ENCODE data around the gene SLC4A4. TPM values are rescaled to one million over a fixed set of nuclear protein-coding genes. Genes with fewer than 3 reads are reported as not detected.

The SLC4A4 gene
- total and polyA plus RNA-seq, 2 experiments from 2014 or later = 9.6 to 14.2 TPM

GRCh38 chr4:71520308-71520707 lies 181.5 kb downstream of the SLC4A4 start:
- H3K36me3 ChIP-seq (replicated peaks; ENCODE audit: insufficient read depth, low read depth) = no peaks in the 10 kb centered on the region
- no peak overlapping the region for H3K4me2 ChIP-seq
- no peaks in the 10 kb centered on the region for H3K9me3 ChIP-seq (ENCODE audit: low read depth)
- TF ChIP-seq CTCF (IDR thresholded peaks at IDR 0.05; ENCODE audit: poor library complexity) = no peak
- no peak for TF ChIP-seq EZH2phosphoT487 (IDR thresholded peaks at IDR 0.05; ENCODE audit: low read depth, severe bottlenecking, unreplicated experiment)
- TF ChIP-seq EZH2 (IDR thresholded peaks at IDR 0.05; ENCODE audit: borderline replicate concordance) = no peak
- no peak overlapping the region for H2AFZ ChIP-seq
- 94% methylated on average over 1 of the region's 1 CpG for WGBS (ENCODE audit: low lambda C conversion rate, missing lambda C conversion rate)
- no peaks in the 10 kb centered on the region for H3K79me2 ChIP-seq
- DNase-seq (ENCODE audit: low spot score) = no peak
- no peaks in the 10 kb centered on the region for H3K4me1 ChIP-seq (ENCODE audit: insufficient read depth)
- no peak overlapping the region for H3K4me3 ChIP-seq
- H3K9me2 ChIP-seq (replicated peaks; ENCODE audit: insufficient read depth) = no peaks in the 10 kb centered on the region
- no peaks in the 10 kb centered on the region for H4K20me1 ChIP-seq (ENCODE audit: insufficient read depth, poor library complexity, severe bottlenecking)
- no peak overlapping the region for H3K27ac ChIP-seq
- H3K27me3 ChIP-seq = no peaks in the 10 kb centered on the region

GRCh38 chr4:71520850-71521249 lies 182.0 kb downstream of the SLC4A4 start:
- Histone ChIP-seq H3K27me3 (no peaks in the 10 kb centered on the region), H3K4me2 (no peak overlapping the region), H2AFZ (no peak overlapping the region), H4K20me1 (ENCODE audit: insufficient read depth, poor library complexity, severe bottlenecking) (no peaks in the 10 kb centered on the region), H3K9me2 (replicated peaks; ENCODE audit: insufficient read depth) (no peaks in the 10 kb centered on the region), H3K79me2 (no peaks in the 10 kb centered on the region), H3K4me3 (no peak overlapping the region), H3K36me3 (replicated peaks; ENCODE audit: insufficient read depth, low read depth) (no peaks in the 10 kb centered on the region), H3K4me1 (ENCODE audit: insufficient read depth) (no peaks in the 10 kb centered on the region), H3K27ac (no peak overlapping the region), H3K9me3 (ENCODE audit: low read depth) (no peaks in the 10 kb centered on the region)
- TF ChIP-seq CTCF (IDR thresholded peaks at IDR 0.05; ENCODE audit: poor library complexity) = no peak
- TF ChIP-seq EZH2phosphoT487 (IDR thresholded peaks at IDR 0.05; ENCODE audit: low read depth, severe bottlenecking, unreplicated experiment) = no peak
- no peak for TF ChIP-seq EZH2 (IDR thresholded peaks at IDR 0.05; ENCODE audit: borderline replicate concordance)
- 83% methylated on average over 1 of the region's 1 CpG for WGBS (ENCODE audit: low lambda C conversion rate, missing lambda C conversion rate)
- DNase-seq (ENCODE audit: low spot score) = no peak

GRCh38 chr4:71524756-71525155 lies 185.9 kb downstream of the SLC4A4 start:
- H3K4me1 ChIP-seq (ENCODE audit: insufficient read depth) = no peaks in the 10 kb centered on the region
- H3K27ac ChIP-seq = no peak overlapping the region
- TF ChIP-seq EZH2 (IDR thresholded peaks at IDR 0.05; ENCODE audit: borderline replicate concordance) (no peak), EZH2phosphoT487 (IDR thresholded peaks at IDR 0.05; ENCODE audit: low read depth, severe bottlenecking, unreplicated experiment) (no peak), CTCF (IDR thresholded peaks at IDR 0.05; ENCODE audit: poor library complexity) (no peak)
- no peak overlapping the region for H3K4me2 ChIP-seq
- 59% methylated on average over 1 of the region's 1 CpG for WGBS (ENCODE audit: low lambda C conversion rate, missing lambda C conversion rate)
- H3K27me3 ChIP-seq = no peaks in the 10 kb centered on the region
- H3K9me3 ChIP-seq (ENCODE audit: low read depth) = no peaks in the 10 kb centered on the region
- H3K79me2 ChIP-seq = no peaks in the 10 kb centered on the region
- no peaks in the 10 kb centered on the region for H3K9me2 ChIP-seq (replicated peaks; ENCODE audit: insufficient read depth)
- DNase-seq (ENCODE audit: low spot score) = no peak
- H2AFZ ChIP-seq = no peak overlapping the region
- no peaks in the 10 kb centered on the region for H4K20me1 ChIP-seq (ENCODE audit: insufficient read depth, poor library complexity, severe bottlenecking)
- H3K36me3 ChIP-seq (replicated peaks; ENCODE audit: insufficient read depth, low read depth) = no peaks in the 10 kb centered on the region
- no peak overlapping the region for H3K4me3 ChIP-seq
